ENCODE measurements around the gene C5orf63.

- TF ChIP-seq CTCF (IDR thresholded peaks at IDR 0.05; ENCODE audit: borderline replicate concordance, extremely low read depth, low read length, poor library complexity, severe bottlenecking) (no peak), EZH2 (IDR thresholded peaks at IDR 0.05; ENCODE audit: borderline replicate concordance, low read depth, low read length, severe bottlenecking) (no peak)
Observed at GRCh38 chr5:127068493-127069214, 4.6 kb downstream of the C5orf63 start.
